C4-2B (cell line): ENCODE results near the gene PDZRN4.

Source experiments
- ZFX ChIP-seq: fragments of 450-650 bp; IDR thresholded peaks from 2 replicates; pipeline ENCODE4 v1.6.1; 2017
- TF ChIP-seq, protein P1 (sequence below): fragments of 450-650 bp; conservative IDR thresholded peaks from 2 replicates; pipeline ENCODE4 v1.5.1; 2017; ENCODE audit warnings: mild to moderate bottlenecking

DNA sequence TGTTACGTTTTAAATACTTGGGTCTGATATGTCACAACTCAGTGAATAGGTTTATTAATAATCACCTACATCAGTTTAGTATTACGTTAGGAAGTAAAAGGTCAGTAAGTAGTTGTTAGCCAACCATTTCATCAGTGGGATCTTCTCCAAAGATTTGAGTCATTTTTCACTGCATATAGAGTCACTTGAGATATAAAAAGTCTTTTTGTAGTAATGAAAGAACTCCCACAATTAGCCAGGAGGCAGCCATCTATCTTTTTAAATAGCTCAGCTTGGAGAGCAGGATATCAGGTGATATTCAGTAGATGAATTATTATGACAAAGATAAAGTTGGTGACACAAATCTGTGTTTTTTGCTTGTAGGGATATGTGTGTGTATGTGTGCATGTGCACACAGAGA lies 309.3 kb downstream of the PDZRN4 start:
- TF ChIP-seq, protein P1, sequence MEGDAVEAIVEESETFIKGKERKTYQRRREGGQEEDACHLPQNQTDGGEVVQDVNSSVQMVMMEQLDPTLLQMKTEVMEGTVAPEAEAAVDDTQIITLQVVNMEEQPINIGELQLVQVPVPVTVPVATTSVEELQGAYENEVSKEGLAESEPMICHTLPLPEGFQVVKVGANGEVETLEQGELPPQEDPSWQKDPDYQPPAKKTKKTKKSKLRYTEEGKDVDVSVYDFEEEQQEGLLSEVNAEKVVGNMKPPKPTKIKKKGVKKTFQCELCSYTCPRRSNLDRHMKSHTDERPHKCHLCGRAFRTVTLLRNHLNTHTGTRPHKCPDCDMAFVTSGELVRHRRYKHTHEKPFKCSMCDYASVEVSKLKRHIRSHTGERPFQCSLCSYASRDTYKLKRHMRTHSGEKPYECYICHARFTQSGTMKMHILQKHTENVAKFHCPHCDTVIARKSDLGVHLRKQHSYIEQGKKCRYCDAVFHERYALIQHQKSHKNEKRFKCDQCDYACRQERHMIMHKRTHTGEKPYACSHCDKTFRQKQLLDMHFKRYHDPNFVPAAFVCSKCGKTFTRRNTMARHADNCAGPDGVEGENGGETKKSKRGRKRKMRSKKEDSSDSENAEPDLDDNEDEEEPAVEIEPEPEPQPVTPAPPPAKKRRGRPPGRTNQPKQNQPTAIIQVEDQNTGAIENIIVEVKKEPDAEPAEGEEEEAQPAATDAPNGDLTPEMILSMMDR, result no peak
- TF ChIP-seq ZFX, result no peak
